ENCODE results near the gene STAG3. TPM values are rescaled to one million over a fixed set of nuclear protein-coding genes. Genes with fewer than 3 reads are reported as not detected.

The STAG3 gene
- total and polyA plus RNA-seq, 9 of the 15 experiments (the other 6 are each of a cell fraction or from before 2014, with no cell fraction given): 0.54 to 2.5 (median 1.7) TPM

DNA sequence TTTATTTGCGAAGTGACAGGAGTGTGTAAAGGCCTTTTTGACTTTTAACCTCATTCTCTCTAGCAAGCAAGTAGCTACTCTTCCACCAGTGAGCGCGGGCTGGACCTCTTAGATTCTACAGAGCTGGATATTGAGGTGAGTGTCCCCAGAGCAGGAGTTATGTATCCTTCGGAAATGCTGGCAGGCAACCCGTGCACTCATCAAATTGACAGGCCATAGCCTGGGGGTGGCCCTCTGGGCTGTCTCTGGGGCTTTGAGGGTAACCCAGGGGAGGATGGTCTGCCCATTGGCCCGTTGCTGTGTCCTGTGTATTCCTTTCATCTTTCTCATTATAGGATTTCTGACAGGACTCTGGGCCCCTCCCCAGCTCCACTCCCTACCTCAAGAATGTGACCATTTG is 36.0 kb downstream of the STAG3 start:
- ChIA-PET CTCF (ENCODE audit: low intra/inter-chr PET ratio) (no interaction called here), POLR2A (interaction anchor here (0.6 to 1.6 kb wide), 2 partner anchors 11 to 19 kb away, joined by 3 read pairs; no protein-coding TSS in a partner anchor)
- Histone ChIP-seq H3K9me3 (replicated peaks; ENCODE audit: control insufficient read depth, insufficient read depth, low read depth, low read length) (no peaks in the 10 kb centered on the region), H3K9me1 (ENCODE audit: control insufficient read depth, insufficient read depth, low read length) (peaks cover 4% of the 10 kb centered on the region), H3K4me2 (ENCODE audit: insufficient read depth, low read length) (no peak overlapping the region), H3K27me3 (ENCODE audit: control insufficient read depth in 2 of 2, insufficient read depth in 2 of 2, low read length in 2 of 2) (no peaks in the 10 kb centered on the region), H3K4me1 (replicated peaks in 1 of 2; ENCODE audit: control insufficient read depth in 2 of 2, insufficient read depth in 2 of 2, low read length in 2 of 2) (peaks cover 13 to 17% of the 10 kb centered on the region in 2 experiments), H3K36me3 (ENCODE audit: control insufficient read depth, insufficient read depth, low read length) (no peaks in the 10 kb centered on the region), H3K4me3 (no peak overlapping the region), H3K9ac (ENCODE audit: insufficient read depth in 1 of 2, low read depth in 2 of 2, low read length in 2 of 2) (no peak overlapping the region), H4K20me1 (replicated peaks; ENCODE audit: control insufficient read depth, insufficient read depth, low read length) (no peaks in the 10 kb centered on the region), H2AFZ (ENCODE audit: low read depth, low read length) (no peak overlapping the region), H3K27ac (ENCODE audit: extremely low read depth, low read depth, low read length) (no peak overlapping the region), H3K79me2 (ENCODE audit: control insufficient read depth, insufficient read depth, low read length) (no peaks in the 10 kb centered on the region)
- no peak for DNase-seq (ENCODE audit: extremely low read depth in 1 of 4, low spot score in 3 of 4)
- no peak for ATAC-seq
- WGBS (ENCODE audit: insufficient coverage, low coverage, missing lambda C conversion rate): 43% methylated on average over 6 of the region's 6 CpGs
- no TSS peak for BruUV-seq (replicated peaks)
- intact Hi-C loops (cut with micrococcal nuclease) (loop anchor here (10.0 kb wide), 1 partner anchor 219 kb away; no protein-coding TSS in a partner anchor), in situ Hi-C loops (cut with MboI) (loop anchor here (5.0 to 10.0 kb wide), 2 partner anchors 81 to 219 kb away; no protein-coding TSS in a partner anchor)
- FAIRE-seq: no peak
- no peak for TF ChIP-seq STAT5A (IDR thresholded peaks at IDR 0.05; ENCODE audit: borderline replicate concordance, low read length)
- no peak for TF ChIP-seq SMARCA4 (IDR thresholded peaks at IDR 0.05)
- no peak for TF ChIP-seq TAF1 (IDR thresholded peaks at IDR 0.05; ENCODE audit: control insufficient read depth, extremely low read depth, insufficient read depth, low read length, severe bottlenecking)
- no peak for TF ChIP-seq PML (IDR thresholded peaks at IDR 0.05; ENCODE audit: low read length)
- TF ChIP-seq SAP30 (IDR thresholded peaks at IDR 0.05; ENCODE audit: borderline replicate concordance, insufficient read depth, low read depth, low read length, poor library complexity, severe bottlenecking): no peak
- no peak for TF ChIP-seq SETDB1 (IDR thresholded peaks at IDR 0.05; ENCODE audit: low read length)
- TF ChIP-seq ZNF507 (tag; conservative IDR thresholded peaks at IDR 0.05): no peak
- no peak for TF ChIP-seq ZNF583 (CRISPR knock-in tag; IDR thresholded peaks at IDR 0.05)
- TF ChIP-seq, protein P1, sequence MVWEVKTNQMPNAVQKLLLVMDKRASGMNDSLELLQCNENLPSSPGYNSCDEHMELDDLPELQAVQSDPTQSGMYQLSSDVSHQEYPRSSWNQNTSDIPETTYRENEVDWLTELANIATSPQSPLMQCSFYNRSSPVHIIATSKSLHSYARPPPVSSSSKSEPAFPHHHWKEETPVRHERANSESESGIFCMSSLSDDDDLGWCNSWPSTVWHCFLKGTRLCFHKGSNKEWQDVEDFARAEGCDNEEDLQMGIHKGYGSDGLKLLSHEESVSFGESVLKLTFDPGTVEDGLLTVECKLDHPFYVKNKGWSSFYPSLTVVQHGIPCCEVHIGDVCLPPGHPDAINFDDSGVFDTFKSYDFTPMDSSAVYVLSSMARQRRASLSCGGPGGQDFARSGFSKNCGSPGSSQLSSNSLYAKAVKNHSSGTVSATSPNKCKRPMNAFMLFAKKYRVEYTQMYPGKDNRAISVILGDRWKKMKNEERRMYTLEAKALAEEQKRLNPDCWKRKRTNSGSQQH (CRISPR knock-in tag; IDR thresholded peaks at IDR 0.05): no peak
- TF ChIP-seq, protein P2, sequence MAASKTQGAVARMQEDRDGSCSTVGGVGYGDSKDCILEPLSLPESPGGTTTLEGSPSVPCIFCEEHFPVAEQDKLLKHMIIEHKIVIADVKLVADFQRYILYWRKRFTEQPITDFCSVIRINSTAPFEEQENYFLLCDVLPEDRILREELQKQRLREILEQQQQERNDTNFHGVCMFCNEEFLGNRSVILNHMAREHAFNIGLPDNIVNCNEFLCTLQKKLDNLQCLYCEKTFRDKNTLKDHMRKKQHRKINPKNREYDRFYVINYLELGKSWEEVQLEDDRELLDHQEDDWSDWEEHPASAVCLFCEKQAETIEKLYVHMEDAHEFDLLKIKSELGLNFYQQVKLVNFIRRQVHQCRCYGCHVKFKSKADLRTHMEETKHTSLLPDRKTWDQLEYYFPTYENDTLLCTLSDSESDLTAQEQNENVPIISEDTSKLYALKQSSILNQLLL (CRISPR knock-in tag; IDR thresholded peaks at IDR 0.05; ENCODE audit: borderline replicate concordance): no peak
- no peak for TF ChIP-seq ZBED1 (IDR thresholded peaks at IDR 0.05)
- TF ChIP-seq, protein P3, sequence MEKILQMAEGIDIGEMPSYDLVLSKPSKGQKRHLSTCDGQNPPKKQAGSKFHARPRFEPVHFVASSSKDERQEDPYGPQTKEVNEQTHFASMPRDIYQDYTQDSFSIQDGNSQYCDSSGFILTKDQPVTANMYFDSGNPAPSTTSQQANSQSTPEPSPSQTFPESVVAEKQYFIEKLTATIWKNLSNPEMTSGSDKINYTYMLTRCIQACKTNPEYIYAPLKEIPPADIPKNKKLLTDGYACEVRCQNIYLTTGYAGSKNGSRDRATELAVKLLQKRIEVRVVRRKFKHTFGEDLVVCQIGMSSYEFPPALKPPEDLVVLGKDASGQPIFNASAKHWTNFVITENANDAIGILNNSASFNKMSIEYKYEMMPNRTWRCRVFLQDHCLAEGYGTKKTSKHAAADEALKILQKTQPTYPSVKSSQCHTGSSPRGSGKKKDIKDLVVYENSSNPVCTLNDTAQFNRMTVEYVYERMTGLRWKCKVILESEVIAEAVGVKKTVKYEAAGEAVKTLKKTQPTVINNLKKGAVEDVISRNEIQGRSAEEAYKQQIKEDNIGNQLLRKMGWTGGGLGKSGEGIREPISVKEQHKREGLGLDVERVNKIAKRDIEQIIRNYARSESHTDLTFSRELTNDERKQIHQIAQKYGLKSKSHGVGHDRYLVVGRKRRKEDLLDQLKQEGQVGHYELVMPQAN (IDR thresholded peaks at IDR 0.05; ENCODE audit: borderline replicate concordance): no peak
- no peak for TF ChIP-seq RFX5 (IDR thresholded peaks at IDR 0.05; ENCODE audit: low read depth, low read length)
- TF ChIP-seq ZNF699 (CRISPR knock-in tag; IDR thresholded peaks at IDR 0.05; ENCODE audit: insufficient replicate concordance): no peak
- TF ChIP-seq, protein P4, sequence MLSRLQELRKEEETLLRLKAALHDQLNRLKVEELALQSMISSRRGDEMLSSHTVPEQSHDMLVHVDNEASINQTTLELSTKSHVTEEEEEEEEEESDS (CRISPR knock-in tag; IDR thresholded peaks at IDR 0.05): no peak
- TF ChIP-seq, protein P5, sequence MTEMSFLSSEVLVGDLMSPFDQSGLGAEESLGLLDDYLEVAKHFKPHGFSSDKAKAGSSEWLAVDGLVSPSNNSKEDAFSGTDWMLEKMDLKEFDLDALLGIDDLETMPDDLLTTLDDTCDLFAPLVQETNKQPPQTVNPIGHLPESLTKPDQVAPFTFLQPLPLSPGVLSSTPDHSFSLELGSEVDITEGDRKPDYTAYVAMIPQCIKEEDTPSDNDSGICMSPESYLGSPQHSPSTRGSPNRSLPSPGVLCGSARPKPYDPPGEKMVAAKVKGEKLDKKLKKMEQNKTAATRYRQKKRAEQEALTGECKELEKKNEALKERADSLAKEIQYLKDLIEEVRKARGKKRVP (CRISPR knock-in tag; IDR thresholded peaks at IDR 0.05): no peak
- TF ChIP-seq ZNF197 (CRISPR knock-in tag; IDR thresholded peaks at IDR 0.05; ENCODE audit: low read depth): no peak

All from K562 (cell line).